Endodermal cell (in vitro differentiated cells): ENCODE results near the gene FCHSD1. TPM values are rescaled to one million over a fixed set of nuclear protein-coding genes. Genes with fewer than 3 reads are reported as not detected.

ENCODE experiments used
- DNase-seq: peaks from one replicate; pipeline ENCODE4 v3.0.0-alpha.2; 2017
- H3K27ac ChIP-seq: 2 replicates; pipeline ENCODE4 v1.5.1; 2013; ENCODE audit warnings: mild to moderate bottlenecking, low read depth, low read length, moderate library complexity
- H3K27me3 ChIP-seq: 2 replicates; pipeline ENCODE4 v1.6.1; 2013; ENCODE audit warnings: mild to moderate bottlenecking, low read length, moderate library complexity; ENCODE audit not compliant: insufficient read depth, control insufficient read depth, poor library complexity, severe bottlenecking
- H3K36me3 ChIP-seq: 2 replicates; pipeline ENCODE4 v1.7.0; 2013; ENCODE audit warnings: mild to moderate bottlenecking, low read length, moderate library complexity; ENCODE audit not compliant: control insufficient read depth, insufficient read depth
- H3K4me1 ChIP-seq: one replicate; pipeline ENCODE4 v1.7.0; 2013; ENCODE audit warnings: low read length; ENCODE audit not compliant: control insufficient read depth, insufficient read depth
- H3K4me3 ChIP-seq: 2 replicates; pipeline ENCODE4 v1.5.1; 2013; ENCODE audit warnings: mild to moderate bottlenecking, low read length, moderate library complexity
- H3K9ac ChIP-seq: 2 replicates; pipeline ENCODE4 v1.6.1; 2013; ENCODE audit warnings: mild to moderate bottlenecking, low read length, moderate library complexity; ENCODE audit not compliant: poor library complexity, severe bottlenecking; ENCODE audit errors: extremely low read depth
- H3K9me3 ChIP-seq: 2 replicates; pipeline ENCODE4 v1.6.1; 2013; ENCODE audit warnings: mild to moderate bottlenecking, low read length, moderate library complexity; ENCODE audit not compliant: control insufficient read depth
- H3K27ac Mint-ChIP-seq: 2 replicates; pipeline ENCODE4 v1.8.0; 2020; ENCODE audit warnings: mixed read lengths
- H3K27me3 Mint-ChIP-seq: 2 replicates; pipeline ENCODE4 v1.8.0; 2021; ENCODE audit warnings: mild to moderate bottlenecking, mixed read lengths; ENCODE audit not compliant: insufficient read depth
- H3K36me3 Mint-ChIP-seq: 2 replicates; pipeline ENCODE4 v1.8.0; 2020; ENCODE audit warnings: low read depth, mixed read lengths
- H3K4me1 Mint-ChIP-seq: 2 replicates; pipeline ENCODE4 v1.8.0; 2020; ENCODE audit warnings: mixed read lengths
- H3K4me3 Mint-ChIP-seq: 2 replicates; pipeline ENCODE4 v1.8.0; 2020; ENCODE audit warnings: mild to moderate bottlenecking, moderate library complexity, mixed read lengths
- H3K9me3 Mint-ChIP-seq: 2 replicates; pipeline ENCODE4 v1.8.0; 2020; ENCODE audit warnings: mild to moderate bottlenecking, mixed read lengths
- CTCF ChIP-seq: fragments of 200-600 bp; sonication (generic); conservative IDR thresholded peaks from 2 replicates; pipeline ENCODE4 v1.5.0; 2021; ENCODE audit warnings: antibody characterized with exemption, mild to moderate bottlenecking
- WGBS, 2 experiments: methylation state at CpG; one replicate each; pipeline versions ENCODE4 v1.1.5 to v1.1.7; 2013; ENCODE audit warnings: missing lambda C conversion rate in 2 of 2, mixed read lengths in 1 of 2; ENCODE audit not compliant: insufficient coverage in 1 of 2, insufficient read length in 1 of 2; 5-methylcytosine and 5-hydroxymethylcytosine counted together
- total RNA-seq, 2 donors: library from RNA; stranded (reverse); fragmentation: NEBNext Ultra II Directional in 1 of 2; extraction: Animal tissue kit (Norgen Biotek cat#: 25700) in 1 of 2; gene quantifications; 2 replicates in 1 of 2; 3 replicates in 1 of 2; pipeline ENCODE4 v1.2.1, GENCODE V29; 2021

Gene FCHSD1
- total RNA-seq, 2 donors from 2014 or later = 34.8 to 41.7 TPM

- Histone ChIP-seq H3K4me3 (no peak overlapping the region), H3K9ac (no peak overlapping the region), H3K27me3 (peaks cover 5% of the 10 kb centered on the region), H3K9me3 (no peaks in the 10 kb centered on the region), H3K27ac (no peak overlapping the region), H3K36me3 (peaks cover 55% of the 10 kb centered on the region), H3K4me1 (no peaks in the 10 kb centered on the region)
- no peak for DNase-seq
- no peak overlapping the region for H3K27ac Mint-ChIP-seq
- no peaks in the 10 kb centered on the region for H3K27me3 Mint-ChIP-seq
- TF ChIP-seq CTCF = no peak
- WGBS, 2 experiments = 93% methylated on average over 2 of the region's 2 CpGs; no CpG with 5 or more reads in 1 of the 2 experiments
- H3K4me1 Mint-ChIP-seq = peaks cover 15% of the 10 kb centered on the region
- no peaks in the 10 kb centered on the region for H3K9me3 Mint-ChIP-seq
- peaks cover 22% of the 10 kb centered on the region for H3K36me3 Mint-ChIP-seq
- H3K4me3 Mint-ChIP-seq = no peak overlapping the region
These were observed 18.6 kb downstream of the FCHSD1 start for GRCh38 chr5:141632650-141633049.

GRCh38 chr5:141630570-141631140 lies 20.6 kb downstream of the FCHSD1 start:
- no peak overlapping the region for H3K27ac Mint-ChIP-seq

GRCh38 chr5:141628175-141628788 lies 22.9 kb downstream of the FCHSD1 start:
- WGBS, 2 experiments = 94 to 100% methylated on average over 1 to 6 of the region's 6 CpGs
- Histone ChIP-seq H3K9ac (no peak overlapping the region), H3K4me3 (no peak overlapping the region), H3K27ac (no peak overlapping the region), H3K36me3 (peaks cover 84% of the 10 kb centered on the region), H3K9me3 (no peaks in the 10 kb centered on the region), H3K4me1 (no peaks in the 10 kb centered on the region), H3K27me3 (no peaks in the 10 kb centered on the region)
- Mint-ChIP-seq H3K36me3 (peaks cover 46% of the 10 kb centered on the region), H3K27me3 (no peaks in the 10 kb centered on the region), H3K9me3 (no peaks in the 10 kb centered on the region), H3K4me3 (no peak overlapping the region), H3K27ac (no peak overlapping the region), H3K4me1 (no peaks in the 10 kb centered on the region)
- no peak for TF ChIP-seq CTCF
- DNase-seq = no peak

More at GRCh38 chr5:141630570-141631140, 20.6 kb downstream of the FCHSD1 start:
- H3K4me3 Mint-ChIP-seq = no peak overlapping the region
- Histone ChIP-seq H3K4me3 (no peak overlapping the region), H3K9ac (no peak overlapping the region), H3K9me3 (no peaks in the 10 kb centered on the region), H3K36me3 (peaks cover 73% of the 10 kb centered on the region), H3K4me1 (no peaks in the 10 kb centered on the region), H3K27ac (no peak overlapping the region), H3K27me3 (no peaks in the 10 kb centered on the region)
- peaks cover 9% of the 10 kb centered on the region for H3K4me1 Mint-ChIP-seq
- H3K9me3 Mint-ChIP-seq = no peaks in the 10 kb centered on the region
- TF ChIP-seq CTCF = no peak
- 95% methylated on average over 5 of the region's 5 CpGs; no CpG with 5 or more reads in 1 of the 2 experiments for WGBS, 2 experiments
- H3K36me3 Mint-ChIP-seq = peaks cover 31% of the 10 kb centered on the region
- no peaks in the 10 kb centered on the region for H3K27me3 Mint-ChIP-seq
- DNase-seq = no peak
